GM10266 (cell line): Measurements from ENCODE around the gene KCNH8.

Experiments
- DNase-seq: peaks from one replicate; pipeline ENCODE4 v3.0.0; 2012; ENCODE audit errors: extremely low spot score
- TF ChIP-seq, protein P1 (sequence below): IDR thresholded peaks from 2 replicates; pipeline ENCODE4 v1.5.1; 2012; ENCODE audit warnings: mild to moderate bottlenecking, low read depth; ENCODE audit not compliant: control insufficient read depth, insufficient read depth; ENCODE audit errors: missing control alignments

The KCNH8 gene

DNA sequence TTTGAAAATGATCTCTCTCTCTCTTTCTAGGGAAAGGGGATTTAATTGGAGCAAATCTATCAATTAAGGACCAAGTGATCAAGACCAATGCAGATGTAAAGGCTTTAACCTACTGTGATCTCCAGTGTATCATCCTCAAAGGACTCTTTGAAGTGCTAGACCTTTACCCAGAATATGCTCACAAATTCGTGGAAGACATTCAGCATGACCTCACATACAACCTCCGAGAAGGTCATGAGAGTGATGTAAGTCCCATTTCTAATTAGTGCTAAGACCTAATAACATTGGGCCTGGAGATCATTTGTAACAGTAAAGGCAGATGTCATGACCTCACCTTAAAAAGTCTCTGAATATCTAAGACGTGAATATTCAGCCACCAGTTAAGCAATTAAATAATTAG lies 308.4 kb downstream of the KCNH8 start:
- TF ChIP-seq, protein P1, sequence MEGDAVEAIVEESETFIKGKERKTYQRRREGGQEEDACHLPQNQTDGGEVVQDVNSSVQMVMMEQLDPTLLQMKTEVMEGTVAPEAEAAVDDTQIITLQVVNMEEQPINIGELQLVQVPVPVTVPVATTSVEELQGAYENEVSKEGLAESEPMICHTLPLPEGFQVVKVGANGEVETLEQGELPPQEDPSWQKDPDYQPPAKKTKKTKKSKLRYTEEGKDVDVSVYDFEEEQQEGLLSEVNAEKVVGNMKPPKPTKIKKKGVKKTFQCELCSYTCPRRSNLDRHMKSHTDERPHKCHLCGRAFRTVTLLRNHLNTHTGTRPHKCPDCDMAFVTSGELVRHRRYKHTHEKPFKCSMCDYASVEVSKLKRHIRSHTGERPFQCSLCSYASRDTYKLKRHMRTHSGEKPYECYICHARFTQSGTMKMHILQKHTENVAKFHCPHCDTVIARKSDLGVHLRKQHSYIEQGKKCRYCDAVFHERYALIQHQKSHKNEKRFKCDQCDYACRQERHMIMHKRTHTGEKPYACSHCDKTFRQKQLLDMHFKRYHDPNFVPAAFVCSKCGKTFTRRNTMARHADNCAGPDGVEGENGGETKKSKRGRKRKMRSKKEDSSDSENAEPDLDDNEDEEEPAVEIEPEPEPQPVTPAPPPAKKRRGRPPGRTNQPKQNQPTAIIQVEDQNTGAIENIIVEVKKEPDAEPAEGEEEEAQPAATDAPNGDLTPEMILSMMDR: no peak
- no peak for DNase-seq

DNA sequence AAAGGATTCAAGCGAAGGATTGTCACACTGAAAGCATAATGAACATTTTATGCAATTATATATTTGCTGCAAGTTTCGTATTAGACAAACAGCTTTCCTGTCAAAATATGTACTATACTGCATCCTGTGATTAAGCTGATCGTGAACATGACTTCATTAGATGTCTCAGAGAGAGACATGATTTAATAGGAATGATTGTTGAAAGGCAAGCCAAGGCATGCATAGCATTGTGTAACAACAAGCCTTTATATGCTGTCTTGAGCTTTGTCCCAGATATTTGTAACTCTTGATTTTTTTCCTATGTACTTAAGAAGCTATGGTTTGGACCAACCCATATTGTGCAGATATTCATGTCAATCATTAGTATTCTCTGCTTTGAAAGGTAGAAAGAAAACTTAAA lies 309.1 kb downstream of the KCNH8 start:
- DNase-seq: no peak
- TF ChIP-seq, protein P1: no peak

DNA sequence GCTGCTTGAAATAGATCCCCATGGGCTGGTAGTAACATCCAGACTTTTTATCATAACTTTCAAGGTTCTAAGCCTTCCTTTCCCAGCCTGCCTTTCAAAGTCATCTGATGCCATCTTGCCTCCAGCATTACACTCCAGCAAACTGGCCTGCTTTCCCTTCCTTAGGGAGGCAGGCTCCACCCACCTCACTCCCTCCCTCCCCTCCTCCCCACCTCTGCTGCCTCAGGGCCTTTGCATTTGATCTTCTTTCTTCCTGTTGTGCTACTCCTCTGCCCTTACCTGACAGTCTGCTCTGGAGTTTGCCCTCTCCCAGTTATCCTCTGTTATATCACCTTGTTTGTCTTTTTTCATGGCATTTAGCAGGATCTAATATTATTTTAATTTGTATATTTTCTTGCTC lies 319.5 kb downstream of the KCNH8 start:
- TF ChIP-seq, protein P1: no peak
- no peak for DNase-seq

DNA sequence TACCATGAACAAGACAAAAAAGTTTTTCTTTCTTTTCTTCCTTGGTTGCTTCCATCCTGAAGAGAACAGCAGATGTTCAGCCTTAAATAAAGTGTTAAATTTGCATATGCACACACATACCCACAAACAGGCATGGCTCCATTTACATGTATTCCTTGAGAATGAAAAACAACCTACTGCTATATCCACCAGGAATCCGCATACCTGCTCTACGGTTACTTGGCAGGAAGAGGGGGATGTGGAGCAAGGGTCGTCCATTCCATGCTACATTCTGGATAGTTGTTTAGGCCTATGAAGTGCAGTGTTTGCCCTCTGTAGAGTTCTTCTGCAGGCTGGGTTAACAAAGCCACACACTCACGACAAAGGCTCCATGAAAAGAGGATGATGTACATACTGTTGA lies 322.8 kb downstream of the KCNH8 start:
- TF ChIP-seq, protein P1: no peak
- no peak for DNase-seq

DNA sequence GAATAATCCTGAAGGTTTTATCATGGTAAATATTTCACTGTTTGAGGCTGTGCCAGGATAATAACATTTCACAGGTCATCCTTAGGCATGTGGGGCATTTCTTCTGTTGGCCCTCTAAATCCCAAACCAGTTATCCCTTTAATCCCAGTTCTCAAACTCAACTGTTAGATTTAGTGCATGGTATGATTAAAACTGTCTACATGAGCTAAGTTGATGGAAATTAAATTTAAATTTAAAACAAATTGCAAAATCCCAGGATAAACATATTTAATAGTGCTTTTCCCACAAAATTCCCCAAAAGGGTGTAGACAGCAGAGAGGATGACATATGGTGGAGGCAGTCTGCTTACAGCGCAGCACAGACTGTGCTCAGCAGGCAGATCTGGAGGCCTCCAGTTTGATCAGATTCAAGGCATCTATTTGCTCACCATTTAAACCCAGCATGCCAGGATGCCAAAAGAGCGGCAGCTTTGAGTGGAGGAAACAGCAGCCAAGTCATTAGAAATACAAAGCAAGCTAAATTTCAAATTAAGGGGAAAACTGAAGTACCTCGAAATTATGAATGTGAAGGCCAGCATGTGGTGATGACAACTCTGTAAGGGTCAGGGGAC lies 325.8 kb downstream of the KCNH8 start:
- TF ChIP-seq, protein P1: no peak
- no peak for DNase-seq

DNA sequence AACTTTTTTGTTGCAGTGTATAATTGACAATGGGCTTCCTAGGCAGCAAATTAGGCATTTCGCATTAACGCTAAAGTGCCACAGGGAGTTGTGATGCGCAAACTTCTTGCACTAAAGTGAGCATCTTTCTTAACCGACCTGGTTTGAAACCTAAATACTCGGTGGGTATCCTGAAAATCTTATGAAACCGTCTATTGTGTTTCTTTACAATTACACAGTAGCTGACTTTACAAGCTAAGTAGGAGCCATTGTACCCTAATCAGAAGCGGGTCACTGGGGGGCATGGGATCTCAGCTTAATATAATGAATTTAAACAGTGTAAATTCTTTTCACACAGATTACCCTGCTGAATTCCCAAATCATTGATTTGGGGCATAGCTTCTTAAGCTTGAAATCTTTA lies 328.0 kb downstream of the KCNH8 start:
- no peak for DNase-seq
- TF ChIP-seq, protein P1: no peak

DNA sequence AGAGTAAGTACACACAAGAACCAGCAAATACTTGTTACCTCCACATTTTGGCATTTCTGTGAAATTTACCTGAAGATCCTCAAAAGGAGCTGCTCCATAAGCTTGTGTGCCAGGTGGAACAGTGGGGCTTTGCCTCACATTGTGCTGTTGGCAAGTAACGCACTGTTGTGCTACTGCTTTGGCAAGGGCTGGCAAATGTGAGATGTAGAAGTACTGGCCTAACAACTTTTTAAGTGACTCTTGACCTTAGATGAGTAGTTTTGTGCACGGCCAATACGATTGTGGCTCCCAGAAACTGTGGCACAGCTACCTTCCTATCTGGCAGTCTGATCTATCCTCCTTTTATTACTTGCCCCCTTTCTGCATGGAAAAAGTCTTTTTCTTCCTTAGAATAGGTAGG lies 337.0 kb downstream of the KCNH8 start:
- no peak for DNase-seq
- TF ChIP-seq, protein P1: no peak
